HL-60 (cell line): ENCODE measurements around the gene PRL.

ENCODE experiments used
- DNase-seq, 2 experiments: peaks; one replicate each; pipeline ENCODE4 v3.0.0-alpha.2; 2010 to 2020; ENCODE audit warnings: low read depth in 1 of 2, low spot score in 1 of 2
- H3K27ac ChIP-seq: fragments of 250-450 bp; sonication (Bioruptor Pico); replicated peaks from 2 replicates; pipeline ENCODE4 v1.5.1; 2020; ENCODE audit warnings: mild to moderate bottlenecking, moderate library complexity
- H3K27me3 ChIP-seq: fragments of 250-450 bp; sonication (Bioruptor Pico); 2 replicates; pipeline ENCODE4 v1.5.1; 2021; ENCODE audit warnings: mild to moderate bottlenecking, moderate library complexity; ENCODE audit not compliant: insufficient read depth, poor library complexity, severe bottlenecking
- H3K4me3 ChIP-seq: replicated peaks from 2 replicates; pipeline ENCODE4 v1.5.1; 2011; ENCODE audit warnings: mild to moderate bottlenecking, control low read depth, low read length; ENCODE audit not compliant: insufficient read depth
- GABPA ChIP-seq: IDR thresholded peaks from 2 replicates; pipeline ENCODE4 v1.6.1; 2012; ENCODE audit warnings: low read depth
- POLR2AphosphoS5 ChIP-seq: IDR thresholded peaks from 2 replicates; pipeline ENCODE4 v1.6.1; 2012; ENCODE audit warnings: low read depth
- REST ChIP-seq: IDR thresholded peaks from 2 replicates; pipeline ENCODE4 v1.6.1; 2012; ENCODE audit warnings: low read depth; ENCODE audit not compliant: insufficient replicate concordance
- SPI1 ChIP-seq: IDR thresholded peaks from 2 replicates; pipeline ENCODE4 v1.6.1; 2012; ENCODE audit warnings: low read depth, mild to moderate bottlenecking, borderline replicate concordance
- TF ChIP-seq, protein P1 (sequence below): IDR thresholded peaks from one replicate; pipeline ENCODE4 v1.5.1; 2011; ENCODE audit warnings: low read length, control low read depth, inconsistent platforms; ENCODE audit not compliant: insufficient read depth

PRL gene

GRCh38 chr6:22249711-22250350 is 47.0 kb downstream of the PRL start:
- Histone ChIP-seq H3K4me3 (no peak overlapping the region), H3K27ac (no peak overlapping the region), H3K27me3 (no peaks in the 10 kb centered on the region)
- no peak for DNase-seq
- TF ChIP-seq REST: no peak
- no peak for TF ChIP-seq GABPA
- TF ChIP-seq, protein P1, sequence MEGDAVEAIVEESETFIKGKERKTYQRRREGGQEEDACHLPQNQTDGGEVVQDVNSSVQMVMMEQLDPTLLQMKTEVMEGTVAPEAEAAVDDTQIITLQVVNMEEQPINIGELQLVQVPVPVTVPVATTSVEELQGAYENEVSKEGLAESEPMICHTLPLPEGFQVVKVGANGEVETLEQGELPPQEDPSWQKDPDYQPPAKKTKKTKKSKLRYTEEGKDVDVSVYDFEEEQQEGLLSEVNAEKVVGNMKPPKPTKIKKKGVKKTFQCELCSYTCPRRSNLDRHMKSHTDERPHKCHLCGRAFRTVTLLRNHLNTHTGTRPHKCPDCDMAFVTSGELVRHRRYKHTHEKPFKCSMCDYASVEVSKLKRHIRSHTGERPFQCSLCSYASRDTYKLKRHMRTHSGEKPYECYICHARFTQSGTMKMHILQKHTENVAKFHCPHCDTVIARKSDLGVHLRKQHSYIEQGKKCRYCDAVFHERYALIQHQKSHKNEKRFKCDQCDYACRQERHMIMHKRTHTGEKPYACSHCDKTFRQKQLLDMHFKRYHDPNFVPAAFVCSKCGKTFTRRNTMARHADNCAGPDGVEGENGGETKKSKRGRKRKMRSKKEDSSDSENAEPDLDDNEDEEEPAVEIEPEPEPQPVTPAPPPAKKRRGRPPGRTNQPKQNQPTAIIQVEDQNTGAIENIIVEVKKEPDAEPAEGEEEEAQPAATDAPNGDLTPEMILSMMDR: no peak
- no peak for TF ChIP-seq POLR2AphosphoS5
- TF ChIP-seq SPI1: no peak

DNA sequence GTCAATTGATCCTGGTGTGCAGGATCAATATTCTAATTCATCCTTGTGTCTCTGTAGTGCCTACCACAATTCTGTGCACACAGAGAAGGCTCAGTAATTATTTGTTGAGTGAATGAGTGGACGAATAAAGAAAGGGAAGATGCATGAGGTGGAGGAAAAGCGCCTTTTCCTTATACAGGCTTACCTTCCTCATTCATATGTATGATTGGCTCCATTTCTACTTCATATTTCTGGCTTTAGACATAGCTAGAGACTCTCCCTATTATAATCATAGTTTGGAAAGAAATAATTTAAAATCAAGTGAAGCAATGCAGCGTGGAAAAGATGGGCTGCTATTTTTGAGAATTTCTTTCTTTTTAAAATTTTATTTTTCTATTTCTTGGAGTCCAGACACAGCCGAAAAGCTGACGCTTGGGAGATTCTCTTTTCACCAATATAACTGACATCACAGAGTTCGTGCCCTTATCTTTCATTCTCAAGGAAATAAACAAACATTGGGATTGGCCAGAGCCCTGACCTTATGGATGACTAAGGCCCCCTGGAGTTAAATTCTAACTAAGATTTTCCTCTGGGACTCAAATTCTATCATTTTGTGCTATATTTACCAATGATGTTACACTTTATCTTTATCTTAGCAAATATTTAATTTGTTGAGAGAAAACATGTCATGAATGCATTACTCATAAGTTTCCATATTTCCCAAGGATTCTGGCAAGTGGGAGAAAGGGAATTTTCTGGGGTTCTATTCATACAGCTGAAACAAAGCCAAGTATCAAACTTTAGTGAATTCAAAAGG is 48.1 kb downstream of the PRL start:
- Histone ChIP-seq H3K27me3 (no peaks in the 10 kb centered on the region), H3K4me3 (no peak overlapping the region), H3K27ac (no peak overlapping the region)
- TF ChIP-seq, protein P1: no peak
- TF ChIP-seq REST (no peak), POLR2AphosphoS5 (no peak), GABPA (no peak), SPI1 (no peak)
- no peak for DNase-seq

GRCh38 chr6:22247916-22248482 is 48.8 kb downstream of the PRL start:
- H3K27me3 ChIP-seq: no peaks in the 10 kb centered on the region
- DNase-seq: no peak
- no peak overlapping the region for H3K27ac ChIP-seq
- TF ChIP-seq POLR2AphosphoS5: no peak
- TF ChIP-seq, protein P1: no peak
- no peak for TF ChIP-seq SPI1
- TF ChIP-seq GABPA: no peak
- no peak for TF ChIP-seq REST
- H3K4me3 ChIP-seq: no peak overlapping the region
